ENCODE measurements around the gene JAK1. TPM values are rescaled to one million over a fixed set of nuclear protein-coding genes. Genes with fewer than 3 reads are reported as not detected.
A peak's percentile ranks its signal among the peaks of the same experiment; 100 is the strongest.

Gene JAK1
- total RNA-seq, 2 donors from 2014 or later, result 106 to 136 TPM

DNA sequence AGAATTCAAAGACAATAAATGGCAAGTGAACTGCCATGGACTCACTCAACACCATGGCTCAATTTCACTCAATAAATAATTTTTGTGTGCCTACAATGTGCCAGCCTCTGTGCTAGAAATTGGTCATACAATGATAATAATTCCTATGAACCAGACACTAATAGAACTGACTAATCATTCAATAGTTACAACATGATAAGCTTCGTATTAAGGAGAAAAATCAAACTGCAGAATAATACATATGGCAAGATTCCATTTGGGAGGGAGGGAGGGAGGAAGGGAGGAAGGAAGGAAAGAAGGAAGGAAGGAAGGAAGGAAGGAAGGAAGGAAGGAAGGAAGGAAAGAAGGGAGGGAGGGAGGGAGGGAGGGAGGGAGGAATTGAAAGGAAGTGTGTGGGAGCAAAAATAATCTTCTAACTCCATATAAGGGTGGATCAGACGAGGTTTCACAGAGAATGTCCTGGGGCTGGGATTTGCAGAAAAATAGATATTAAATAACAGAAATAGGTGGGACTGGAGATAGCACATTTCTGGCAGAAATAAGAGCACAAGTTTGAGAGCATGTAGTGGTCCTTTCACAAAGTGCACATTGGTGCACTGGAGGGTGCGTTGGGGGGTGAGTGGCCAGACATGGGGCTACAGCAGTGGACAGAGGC lies 52.9 kb downstream of the JAK1 start:
- 58 to 74% methylated on average over 3 of the region's 3 CpGs for WGBS, 2 donors
- H3K4me1 ChIP-seq, result peaks cover 75% of the 10 kb centered on the region
- H3K4me3 ChIP-seq, result no peak overlapping the region
- intact Hi-C loops (cut with DNase I), result no loop called here
- DNase-seq (no peak), ATAC-seq (no peak)
- no peaks in the 10 kb centered on the region for H3K27me3 ChIP-seq
- H3K36me3 ChIP-seq (replicated peaks in 1 of 2; ENCODE audit: insufficient read depth in 1 of 2, low read depth in 2 of 2), result no peaks in the 10 kb centered on the region
- H3K9me3 ChIP-seq, result no peaks in the 10 kb centered on the region
- peak overlapping the region in 1 of 4 donors; percentile 38 for H3K27ac ChIP-seq
- no peak for TF ChIP-seq POLR2A (IDR thresholded peaks at IDR 0.05)
- TF ChIP-seq, protein P1, sequence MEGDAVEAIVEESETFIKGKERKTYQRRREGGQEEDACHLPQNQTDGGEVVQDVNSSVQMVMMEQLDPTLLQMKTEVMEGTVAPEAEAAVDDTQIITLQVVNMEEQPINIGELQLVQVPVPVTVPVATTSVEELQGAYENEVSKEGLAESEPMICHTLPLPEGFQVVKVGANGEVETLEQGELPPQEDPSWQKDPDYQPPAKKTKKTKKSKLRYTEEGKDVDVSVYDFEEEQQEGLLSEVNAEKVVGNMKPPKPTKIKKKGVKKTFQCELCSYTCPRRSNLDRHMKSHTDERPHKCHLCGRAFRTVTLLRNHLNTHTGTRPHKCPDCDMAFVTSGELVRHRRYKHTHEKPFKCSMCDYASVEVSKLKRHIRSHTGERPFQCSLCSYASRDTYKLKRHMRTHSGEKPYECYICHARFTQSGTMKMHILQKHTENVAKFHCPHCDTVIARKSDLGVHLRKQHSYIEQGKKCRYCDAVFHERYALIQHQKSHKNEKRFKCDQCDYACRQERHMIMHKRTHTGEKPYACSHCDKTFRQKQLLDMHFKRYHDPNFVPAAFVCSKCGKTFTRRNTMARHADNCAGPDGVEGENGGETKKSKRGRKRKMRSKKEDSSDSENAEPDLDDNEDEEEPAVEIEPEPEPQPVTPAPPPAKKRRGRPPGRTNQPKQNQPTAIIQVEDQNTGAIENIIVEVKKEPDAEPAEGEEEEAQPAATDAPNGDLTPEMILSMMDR (IDR thresholded peaks at IDR 0.05), result no peak

DNA sequence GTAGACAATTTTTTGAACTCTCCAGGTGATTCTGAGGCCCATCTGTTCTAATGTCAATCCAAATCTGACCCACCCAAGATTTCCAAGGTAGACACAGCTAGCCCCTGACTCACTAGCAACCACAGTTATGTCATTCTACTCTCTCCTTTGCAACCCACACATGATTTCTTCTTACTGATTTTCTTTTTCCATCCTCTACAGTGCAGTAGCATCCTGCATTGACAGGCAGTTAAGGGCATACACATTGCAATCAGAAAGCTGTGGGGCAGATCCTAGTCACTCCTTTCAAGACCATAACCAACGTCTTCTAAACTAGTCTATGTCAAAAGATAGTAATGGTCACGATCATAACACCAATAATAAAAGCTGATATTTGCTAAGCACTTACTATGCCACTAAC lies 54.2 kb downstream of the JAK1 start:
- 33 to 36% methylated on average over 2 of the region's 2 CpGs for WGBS, 2 donors
- intact Hi-C loops (cut with DNase I), result no loop called here
- H3K27ac ChIP-seq, result no peak overlapping the region

DNA sequence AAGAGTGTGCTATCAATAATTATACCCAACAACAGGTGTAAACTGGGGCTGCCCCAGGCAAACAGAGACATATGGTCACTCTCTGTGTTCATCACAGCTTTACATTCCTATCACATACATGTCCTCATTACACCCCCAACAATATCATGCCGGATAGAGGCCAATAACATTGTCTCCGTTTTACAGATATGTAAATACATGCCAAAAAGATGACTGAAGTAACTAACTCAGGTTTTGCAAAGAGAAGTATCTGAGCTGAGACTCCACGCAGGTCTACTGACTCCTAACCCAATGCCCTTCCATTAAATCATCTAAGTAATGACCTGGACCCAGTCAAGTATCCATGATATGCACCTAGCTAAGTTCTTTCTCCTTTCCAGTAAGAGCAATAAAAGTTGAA lies 55.0 kb downstream of the JAK1 start:
- TF ChIP-seq, protein P1 (IDR thresholded peaks at IDR 0.05), result no peak
- intact Hi-C loops (cut with DNase I), result no loop called here
- WGBS, 2 donors, result 56 to 68% methylated on average over 3 of the region's 3 CpGs
- Histone ChIP-seq H3K9me3 (no peaks in the 10 kb centered on the region), H3K27me3 (no peaks in the 10 kb centered on the region), H3K36me3 (replicated peaks in 1 of 2; ENCODE audit: insufficient read depth in 1 of 2, low read depth in 2 of 2) (no peaks in the 10 kb centered on the region), H3K4me3 (no peak overlapping the region), H3K27ac (peak overlapping the region in 1 of 4 donors; percentile 5), H3K4me1 (peaks cover 69% of the 10 kb centered on the region)
- ATAC-seq, result no peak
- DNase-seq, result no peak

More for the DNA sequence above, 54.2 kb downstream of the JAK1 start:
- no peaks in the 10 kb centered on the region for H3K9me3 ChIP-seq
- no peak overlapping the region for H3K4me3 ChIP-seq
- no peaks in the 10 kb centered on the region for H3K27me3 ChIP-seq
- DNase-seq (no peak), ATAC-seq (no peak)
- H3K4me1 ChIP-seq, result peaks cover 69% of the 10 kb centered on the region
- TF ChIP-seq, protein P1 (IDR thresholded peaks at IDR 0.05), result no peak
- no peak for TF ChIP-seq POLR2A (IDR thresholded peaks at IDR 0.05)
- H3K36me3 ChIP-seq (replicated peaks in 1 of 2; ENCODE audit: insufficient read depth in 1 of 2, low read depth in 2 of 2), result no peaks in the 10 kb centered on the region

DNA sequence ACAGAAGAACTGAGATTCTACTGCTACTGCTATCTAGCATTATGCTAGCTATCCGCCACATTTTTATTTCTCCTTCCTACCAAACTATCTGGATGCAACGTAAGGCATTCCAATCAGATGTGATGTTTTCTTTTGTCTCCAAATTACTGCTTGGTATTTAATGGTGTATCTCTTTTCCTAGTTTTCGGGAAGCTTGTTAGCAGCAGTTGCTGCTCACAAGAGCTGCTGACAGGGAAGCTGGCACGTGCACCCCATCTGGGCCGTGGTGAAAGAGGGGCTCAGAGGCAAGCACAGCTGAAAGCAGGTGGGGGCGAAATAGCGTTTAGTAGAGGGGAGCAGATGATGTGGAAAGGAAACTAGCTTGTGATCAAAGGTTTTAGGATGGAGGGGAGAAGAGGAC lies 57.3 kb downstream of the JAK1 start:
- TF ChIP-seq, protein P1 (IDR thresholded peaks at IDR 0.05), result no peak
- no peak for TF ChIP-seq POLR2A (IDR thresholded peaks at IDR 0.05)
- Histone ChIP-seq H3K4me3 (no peak overlapping the region), H3K27ac (no peak overlapping the region), H3K27me3 (no peaks in the 10 kb centered on the region), H3K36me3 (replicated peaks in 1 of 2; ENCODE audit: insufficient read depth in 1 of 2, low read depth in 2 of 2) (no peaks in the 10 kb centered on the region), H3K4me1 (peaks cover 67% of the 10 kb centered on the region), H3K9me3 (no peaks in the 10 kb centered on the region)
- WGBS, 2 donors, result 89 to 90% methylated on average over 7 of the region's 7 CpGs
- intact Hi-C loops (cut with DNase I), result no loop called here
- DNase-seq (no peak), ATAC-seq (no peak)

DNA sequence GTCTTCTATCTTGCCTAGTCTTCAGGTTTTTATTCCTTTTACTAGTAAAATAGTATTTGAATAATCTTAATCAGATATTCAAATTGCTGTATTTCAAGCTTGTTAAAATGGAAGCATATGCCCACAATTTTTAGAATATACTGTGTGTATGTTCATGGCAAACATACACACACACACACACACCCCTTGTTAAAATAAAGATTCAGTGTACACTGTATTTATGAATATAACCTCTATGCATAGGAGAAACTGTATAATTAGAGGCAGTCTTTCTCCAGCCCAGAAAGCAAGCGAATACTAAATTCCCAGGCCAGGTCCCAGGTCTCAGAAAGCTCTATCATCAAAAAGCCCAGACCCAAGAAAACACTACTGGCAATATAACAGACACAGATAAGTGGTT lies 57.8 kb downstream of the JAK1 start:
- TF ChIP-seq POLR2A (IDR thresholded peaks at IDR 0.05), result no peak
- TF ChIP-seq, protein P1 (IDR thresholded peaks at IDR 0.05), result no peak
- Histone ChIP-seq H3K27ac (no peak overlapping the region), H3K4me1 (peaks cover 67% of the 10 kb centered on the region), H3K4me3 (no peak overlapping the region), H3K36me3 (replicated peaks in 1 of 2; ENCODE audit: insufficient read depth in 1 of 2, low read depth in 2 of 2) (no peaks in the 10 kb centered on the region), H3K9me3 (no peaks in the 10 kb centered on the region), H3K27me3 (no peaks in the 10 kb centered on the region)
- ATAC-seq (no peak), DNase-seq (no peak)
- intact Hi-C loops (cut with DNase I), result no loop called here
- WGBS, 2 donors, result 94 to 100% methylated on average over 1 of the region's 1 CpG
